Thyroid gland (tissue), 4 donors: ENCODE results near the gene ANTXR1.

Source experiments
- POLR2A ChIP-seq, 2 donors: fragments of 450-650 bp; IDR thresholded peaks; one replicate each; pipeline ENCODE4 v1.6.1; 2017; ENCODE audit warnings: antibody characterized with exemption in 2 of 2, mild to moderate bottlenecking in 2 of 2, moderate library complexity in 1 of 2
- TF ChIP-seq, protein P1 (sequence below), 6 experiments: fragments of 200-600 bp in 3 of 6; fragments of 450-650 bp in 3 of 6; sonication (generic) in 3 of 6; IDR thresholded peaks; one replicate each; pipeline ENCODE4 v1.5.1; 2016 to 2019; ENCODE audit warnings: antibody characterized with exemption in 6 of 6, mild to moderate bottlenecking in 2 of 6, inconsistent platforms in 1 of 6, moderate library complexity in 1 of 6

GRCh38 chr2:69296421-69296820 is 283.4 kb downstream of the ANTXR1 start:
- TF ChIP-seq, protein P1, sequence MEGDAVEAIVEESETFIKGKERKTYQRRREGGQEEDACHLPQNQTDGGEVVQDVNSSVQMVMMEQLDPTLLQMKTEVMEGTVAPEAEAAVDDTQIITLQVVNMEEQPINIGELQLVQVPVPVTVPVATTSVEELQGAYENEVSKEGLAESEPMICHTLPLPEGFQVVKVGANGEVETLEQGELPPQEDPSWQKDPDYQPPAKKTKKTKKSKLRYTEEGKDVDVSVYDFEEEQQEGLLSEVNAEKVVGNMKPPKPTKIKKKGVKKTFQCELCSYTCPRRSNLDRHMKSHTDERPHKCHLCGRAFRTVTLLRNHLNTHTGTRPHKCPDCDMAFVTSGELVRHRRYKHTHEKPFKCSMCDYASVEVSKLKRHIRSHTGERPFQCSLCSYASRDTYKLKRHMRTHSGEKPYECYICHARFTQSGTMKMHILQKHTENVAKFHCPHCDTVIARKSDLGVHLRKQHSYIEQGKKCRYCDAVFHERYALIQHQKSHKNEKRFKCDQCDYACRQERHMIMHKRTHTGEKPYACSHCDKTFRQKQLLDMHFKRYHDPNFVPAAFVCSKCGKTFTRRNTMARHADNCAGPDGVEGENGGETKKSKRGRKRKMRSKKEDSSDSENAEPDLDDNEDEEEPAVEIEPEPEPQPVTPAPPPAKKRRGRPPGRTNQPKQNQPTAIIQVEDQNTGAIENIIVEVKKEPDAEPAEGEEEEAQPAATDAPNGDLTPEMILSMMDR (IDR thresholded peaks at IDR 0.05), result no peak
- no peak for TF ChIP-seq POLR2A (IDR thresholded peaks at IDR 0.05)
